Thyroid gland (tissue), 4 donors: ENCODE results near the gene BOK.
"Not testable (repeated sequence)": the region's sequence is repeated elsewhere in the genome, so short reads cannot be mapped to it uniquely, and the experiment has no call there.

ENCODE experiments used
- POLR2A ChIP-seq, 2 donors: fragments of 450-650 bp; IDR thresholded peaks; one replicate each; pipeline ENCODE4 v1.6.1; 2017; ENCODE audit warnings: antibody characterized with exemption in 2 of 2, mild to moderate bottlenecking in 2 of 2, moderate library complexity in 1 of 2
- TF ChIP-seq, protein P1 (sequence below), 6 experiments: fragments of 200-600 bp in 3 of 6; fragments of 450-650 bp in 3 of 6; sonication (generic) in 3 of 6; IDR thresholded peaks; one replicate each; pipeline ENCODE4 v1.5.1; 2016 to 2019; ENCODE audit warnings: antibody characterized with exemption in 6 of 6, mild to moderate bottlenecking in 2 of 6, inconsistent platforms in 1 of 6, moderate library complexity in 1 of 6

DNA sequence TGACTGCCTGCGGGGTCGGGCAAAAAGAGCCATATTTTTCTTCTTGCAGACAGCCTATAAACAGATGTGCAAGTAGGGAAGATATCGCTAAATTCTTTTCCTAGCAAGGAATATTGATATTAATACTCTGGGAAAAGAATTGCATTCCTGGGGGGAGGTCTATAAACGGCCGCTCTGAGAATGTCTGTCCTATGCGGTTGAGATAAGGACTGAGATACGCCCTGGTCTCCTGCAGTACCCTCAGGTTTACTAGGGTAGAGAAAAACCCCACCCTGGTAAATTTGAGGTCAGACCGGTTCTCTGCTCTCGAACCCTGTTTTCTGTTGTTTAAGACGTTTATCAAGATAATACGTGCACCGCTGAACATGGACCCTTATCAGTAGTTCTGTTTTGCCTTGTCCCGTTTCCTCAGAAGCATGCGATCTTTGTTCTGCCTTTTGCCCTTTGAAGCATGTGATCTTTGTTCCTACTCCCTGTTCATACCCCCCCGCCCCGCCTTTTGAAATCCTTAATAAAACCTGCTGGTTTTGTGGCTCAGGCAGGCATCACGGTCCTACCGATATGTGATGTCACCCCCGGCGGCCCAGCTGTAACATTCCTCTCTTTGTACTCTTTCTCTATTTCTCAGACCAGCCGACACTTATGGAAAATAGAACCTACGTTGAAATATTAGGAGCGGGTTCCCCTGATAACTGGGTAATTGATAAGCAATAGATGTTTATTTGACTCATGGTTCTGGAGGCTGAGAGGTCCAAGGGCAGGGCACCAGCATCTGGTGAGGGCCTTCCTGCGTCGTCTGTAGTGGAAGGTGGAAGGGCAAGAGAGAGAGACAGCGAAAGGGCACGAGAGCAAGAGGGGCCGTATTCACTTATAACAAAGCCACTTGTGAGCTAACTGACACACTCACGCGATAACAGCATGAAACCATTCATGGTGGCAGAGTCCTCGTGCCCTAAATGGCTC, 32.4 kb upstream of the BOK start:
- TF ChIP-seq, protein P1, sequence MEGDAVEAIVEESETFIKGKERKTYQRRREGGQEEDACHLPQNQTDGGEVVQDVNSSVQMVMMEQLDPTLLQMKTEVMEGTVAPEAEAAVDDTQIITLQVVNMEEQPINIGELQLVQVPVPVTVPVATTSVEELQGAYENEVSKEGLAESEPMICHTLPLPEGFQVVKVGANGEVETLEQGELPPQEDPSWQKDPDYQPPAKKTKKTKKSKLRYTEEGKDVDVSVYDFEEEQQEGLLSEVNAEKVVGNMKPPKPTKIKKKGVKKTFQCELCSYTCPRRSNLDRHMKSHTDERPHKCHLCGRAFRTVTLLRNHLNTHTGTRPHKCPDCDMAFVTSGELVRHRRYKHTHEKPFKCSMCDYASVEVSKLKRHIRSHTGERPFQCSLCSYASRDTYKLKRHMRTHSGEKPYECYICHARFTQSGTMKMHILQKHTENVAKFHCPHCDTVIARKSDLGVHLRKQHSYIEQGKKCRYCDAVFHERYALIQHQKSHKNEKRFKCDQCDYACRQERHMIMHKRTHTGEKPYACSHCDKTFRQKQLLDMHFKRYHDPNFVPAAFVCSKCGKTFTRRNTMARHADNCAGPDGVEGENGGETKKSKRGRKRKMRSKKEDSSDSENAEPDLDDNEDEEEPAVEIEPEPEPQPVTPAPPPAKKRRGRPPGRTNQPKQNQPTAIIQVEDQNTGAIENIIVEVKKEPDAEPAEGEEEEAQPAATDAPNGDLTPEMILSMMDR (IDR thresholded peaks at IDR 0.05), result not testable (repeated sequence)
- not testable (repeated sequence) for TF ChIP-seq POLR2A (IDR thresholded peaks at IDR 0.05)
